NCI-H345 treated with DMSO at 0.1 percent for 48 hours (cell line): ENCODE measurements around the gene PTPRN2.
"Not testable (repeated sequence)": the region's sequence is repeated elsewhere in the genome, so short reads cannot be mapped to it uniquely, and the experiment has no call there.

Experiments
- DNase-seq: peaks from one replicate; lab custom pipeline; 2025; ENCODE audit not compliant: unreplicated experiment; lab: John Stamatoyannopoulos, UW

Gene PTPRN2

GRCh38 chr7:158405771-158406170, 181.9 kb downstream of the PTPRN2 start:
- DNase-seq, result not testable (repeated sequence)

GRCh38 chr7:158405324-158405723, 182.3 kb downstream of the PTPRN2 start:
- DNase-seq, result no peak

GRCh38 chr7:158404031-158404761, 183.4 kb downstream of the PTPRN2 start:
- DNase-seq, result no peak

GRCh38 chr7:158403013-158403821, 184.4 kb downstream of the PTPRN2 start:
- no peak for DNase-seq

GRCh38 chr7:158402471-158402870, 185.2 kb downstream of the PTPRN2 start:
- DNase-seq, result no peak

GRCh38 chr7:158401826-158402225, 185.8 kb downstream of the PTPRN2 start:
- no peak for DNase-seq

GRCh38 chr7:158401295-158401694, 186.3 kb downstream of the PTPRN2 start:
- DNase-seq, result no peak

- no peak for DNase-seq
Measured at GRCh38 chr7:158400601-158401225, 186.9 kb downstream of the PTPRN2 start.

GRCh38 chr7:158399762-158400161, 187.9 kb downstream of the PTPRN2 start:
- DNase-seq, result no peak

GRCh38 chr7:158398750-158399149, 188.9 kb downstream of the PTPRN2 start:
- DNase-seq, result no peak

- DNase-seq, result no peak
Measured at GRCh38 chr7:158397885-158398284, 189.7 kb downstream of the PTPRN2 start.

- DNase-seq, result no peak
Measured at GRCh38 chr7:158396982-158397862, 190.4 kb downstream of the PTPRN2 start.

GRCh38 chr7:158396301-158396905, 191.2 kb downstream of the PTPRN2 start:
- DNase-seq, result no peak

GRCh38 chr7:158395780-158396278, 191.8 kb downstream of the PTPRN2 start:
- DNase-seq, result no peak

GRCh38 chr7:158395349-158395748, 192.3 kb downstream of the PTPRN2 start:
- no peak for DNase-seq

- no peak for DNase-seq
Measured at GRCh38 chr7:158394936-158395335, 192.7 kb downstream of the PTPRN2 start.

GRCh38 chr7:158393926-158394625, 193.5 kb downstream of the PTPRN2 start:
- DNase-seq, result no peak

- no peak for DNase-seq
Measured at GRCh38 chr7:158392251-158392650, 195.4 kb downstream of the PTPRN2 start.

GRCh38 chr7:158391541-158391940, 196.1 kb downstream of the PTPRN2 start:
- DNase-seq, result no peak

GRCh38 chr7:158391141-158391540, 196.5 kb downstream of the PTPRN2 start:
- no peak for DNase-seq
